ENCODE results near the gene PPP1R12A. TPM values are rescaled to one million over a fixed set of nuclear protein-coding genes. Genes with fewer than 3 reads are reported as not detected.
A peak's percentile ranks its signal among the peaks of the same experiment; 100 is the strongest.
"Not testable (repeated sequence)": the region's sequence is repeated elsewhere in the genome, so short reads cannot be mapped to it uniquely, and the experiment has no call there.

Gene PPP1R12A
- total and polyA plus RNA-seq, 8 donors, result 62.9 to 137 (median 117) TPM

DNA sequence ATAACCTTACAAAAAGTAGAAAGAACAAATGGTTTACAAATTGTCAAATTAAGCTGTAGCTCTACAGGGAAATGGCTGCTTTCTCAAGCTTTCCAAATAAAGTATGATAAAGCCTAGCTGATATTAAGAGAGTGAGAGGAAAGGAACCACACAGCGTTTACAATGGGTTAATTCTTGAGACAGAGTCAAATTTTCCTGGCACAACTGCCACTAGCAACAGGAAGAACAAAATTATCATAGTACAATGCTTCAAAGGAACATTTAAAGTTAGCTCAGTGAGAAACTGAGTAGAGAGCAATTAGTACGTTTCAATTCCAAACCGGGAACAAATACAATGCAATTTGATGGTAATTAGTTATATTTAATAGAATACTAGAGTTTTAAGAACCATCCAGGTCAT, 116.0 kb downstream of the PPP1R12A start:
- Histone ChIP-seq H3K4me3 (no peak overlapping the region), H3K9me3 (no peaks in the 10 kb centered on the region), H3K4me1 (peaks cover 0 to 5% of the 10 kb centered on the region in 2 donors), H3K27ac (peak overlapping the region; percentile 64 to 71), H3K27me3 (no peaks in the 10 kb centered on the region), H3K36me3 (peaks cover 0 to 49% of the 10 kb centered on the region in 2 donors)
- ATAC-seq (peak; percentile 30), DNase-seq (peak in 2 of 4 donors; percentile 14 to 42)
- TF ChIP-seq CTCF (IDR thresholded peaks at IDR 0.05), result no peak
- intact Hi-C loops (cut with DNase I), result no loop called here

GRCh38 chr12:79784366-79785065, 150.4 kb downstream of the PPP1R12A start:
- H3K36me3 ChIP-seq, result peaks cover 3 to 85% of the 10 kb centered on the region in 2 donors
- peak in 1 of 4 donors; percentile 33 for DNase-seq

GRCh38 chr12:79782172-79782900, 152.6 kb downstream of the PPP1R12A start:
- Histone ChIP-seq H3K27ac (peak overlapping the region; percentile 17 to 25), H3K4me3 (no peak overlapping the region), H3K36me3 (peaks cover 3 to 85% of the 10 kb centered on the region in 2 donors), H3K9me3 (no peaks in the 10 kb centered on the region), H3K4me1 (no peaks in the 10 kb centered on the region), H3K27me3 (no peaks in the 10 kb centered on the region)
- DNase-seq, result no peak
- no peak for TF ChIP-seq CTCF (IDR thresholded peaks at IDR 0.05)
- peak; percentile 41 for ATAC-seq
- intact Hi-C loops (cut with DNase I), result no loop called here

More at GRCh38 chr12:79784366-79785065, 150.4 kb downstream of the PPP1R12A start:
- H3K27ac ChIP-seq; ATAC-seq; H3K4me3 ChIP-seq; H3K27me3 ChIP-seq; H3K9me3 ChIP-seq; intact Hi-C loops (cut with DNase I); H3K4me1 ChIP-seq: not testable (repeated sequence)

DNA sequence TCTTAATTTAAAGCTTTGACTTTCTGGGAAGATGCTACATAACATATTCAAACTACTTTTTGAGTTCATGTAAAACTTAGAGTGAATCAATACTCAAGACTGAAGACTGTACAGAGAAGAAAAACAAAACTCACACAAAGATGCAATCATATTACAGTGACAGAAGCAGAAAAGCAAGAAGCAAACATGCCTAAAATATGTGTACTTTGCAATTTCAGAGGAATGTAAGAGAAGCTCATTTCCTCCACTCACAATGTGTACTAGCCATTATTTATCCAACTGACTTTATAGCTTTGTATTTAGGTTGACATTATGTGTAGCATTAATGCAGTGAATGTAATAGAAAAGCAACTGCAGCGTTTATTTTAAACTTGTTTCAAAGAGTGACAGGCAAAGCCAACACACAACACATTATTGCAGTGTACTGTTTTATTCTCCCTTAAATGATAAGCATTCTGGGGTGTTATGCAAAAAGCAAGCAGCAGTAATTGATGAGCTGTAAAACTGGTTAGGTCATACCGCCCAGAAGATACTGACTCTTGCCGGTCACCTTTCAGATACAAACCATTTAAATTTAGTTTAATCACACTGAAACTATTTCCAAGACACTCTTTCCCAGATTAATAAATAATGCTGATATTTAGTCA, 156.0 kb downstream of the PPP1R12A start:
- intact Hi-C loops (cut with DNase I), result no loop called here
- no peak for TF ChIP-seq CTCF (IDR thresholded peaks at IDR 0.05)
- no peaks in the 10 kb centered on the region for H3K27me3 ChIP-seq
- DNase-seq (no peak), ATAC-seq (no peak)
- no peak overlapping the region for H3K4me3 ChIP-seq
- peaks cover 3 to 75% of the 10 kb centered on the region in 2 donors for H3K36me3 ChIP-seq
- H3K27ac ChIP-seq, result no peak overlapping the region
- no peaks in the 10 kb centered on the region for H3K9me3 ChIP-seq
- H3K4me1 ChIP-seq, result peaks cover 0 to 8% of the 10 kb centered on the region in 2 donors

DNA sequence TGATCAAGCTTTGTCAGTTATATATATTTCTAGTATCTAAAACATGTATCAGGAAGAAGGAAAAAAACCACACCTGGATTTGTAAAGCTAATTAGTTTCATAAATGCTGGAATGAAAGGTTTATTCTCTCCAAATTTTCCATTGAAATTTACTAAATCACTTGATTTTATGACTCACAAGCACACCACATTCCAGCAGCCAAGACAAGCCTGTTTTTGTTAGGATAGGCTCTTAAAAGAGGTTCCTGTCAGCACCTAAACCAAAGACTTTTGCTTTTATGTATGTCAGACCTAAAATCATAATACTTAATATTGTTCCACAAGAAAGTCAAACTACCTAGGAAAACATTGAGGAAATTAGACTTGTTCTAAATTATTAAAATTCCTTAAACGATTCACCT, 158.8 kb downstream of the PPP1R12A start:
- no peak for DNase-seq

More for the DNA sequence above, 158.8 kb downstream of the PPP1R12A start:
- H3K27me3 ChIP-seq, result no peaks in the 10 kb centered on the region
- intact Hi-C loops (cut with DNase I), result no loop called here
- H3K4me1 ChIP-seq, result peaks cover 0 to 8% of the 10 kb centered on the region in 2 donors
- no peak for ATAC-seq
- H3K36me3 ChIP-seq, result peaks cover 0 to 52% of the 10 kb centered on the region in 2 donors
- no peaks in the 10 kb centered on the region for H3K9me3 ChIP-seq
- no peak overlapping the region for H3K4me3 ChIP-seq
- no peak for TF ChIP-seq CTCF (IDR thresholded peaks at IDR 0.05)
- H3K27ac ChIP-seq, result peak overlapping the region in 1 of 2 donors; percentile 30

All from left lung (tissue), 10 donors.